Gastrocnemius medialis (tissue), 4 donors: Measurements from ENCODE around the gene SLC38A8.

Source experiments
- CTCF ChIP-seq, 5 experiments: fragments of 450-650 bp in 3 of 5; fragments of 200-600 bp in 2 of 5; sonication (generic) in 2 of 5; IDR thresholded peaks in 4 of 5; conservative IDR thresholded peaks in 1 of 5; 1 replicate in 4 of 5; 2 replicates in 1 of 5; pipeline ENCODE4 v1.5.1; 2016 to 2019; ENCODE audit warnings: antibody characterized with exemption in 5 of 5, mild to moderate bottlenecking in 3 of 5, moderate library complexity in 3 of 5
- POLR2A ChIP-seq, 2 donors: fragments of 450-650 bp; IDR thresholded peaks; one replicate each; pipeline ENCODE4 v1.6.1; 2017; ENCODE audit warnings: antibody characterized with exemption in 2 of 2, mild to moderate bottlenecking in 2 of 2, moderate library complexity in 2 of 2

- TF ChIP-seq CTCF (IDR thresholded peaks at IDR 0.05 in 4 of 5, conservative IDR thresholded peaks at IDR 0.05 in 1 of 5) (no peak), POLR2A (IDR thresholded peaks at IDR 0.05) (no peak)
Measured at GRCh38 chr16:84079664-84080063, 37.1 kb upstream of the SLC38A8 start.
